PFSK-1 (cell line): ENCODE results near the gene RAB40A.

ENCODE experiments used
- FOXP2 ChIP-seq: optimal IDR thresholded peaks from 2 replicates; pipeline ENCODE3; 2011; ENCODE audit warnings: borderline replicate concordance, control low read depth, inconsistent platforms; ENCODE audit not compliant: insufficient read depth; ENCODE audit errors: extremely low read length, extremely low read depth
- POLR2AphosphoS5 ChIP-seq: IDR thresholded peaks from 2 replicates; pipeline ENCODE4 v1.6.1; 2012; ENCODE audit warnings: low read depth, mild to moderate bottlenecking, control low read depth, low read length, moderate library complexity
- SIN3A ChIP-seq: IDR thresholded peaks from 2 replicates; pipeline ENCODE4 v1.6.1; 2012; ENCODE audit warnings: mild to moderate bottlenecking, low read length, moderate library complexity, borderline replicate concordance; ENCODE audit not compliant: insufficient read depth
- TAF1 ChIP-seq: IDR thresholded peaks from 2 replicates; pipeline ENCODE4 v1.6.1; 2012; ENCODE audit warnings: low read length, control low read depth, borderline replicate concordance; ENCODE audit not compliant: insufficient read depth
- TF ChIP-seq, protein P1 (sequence below), 2 experiments: IDR thresholded peaks; 2 replicates each; pipeline versions ENCODE4 v1.6.1 to v1.8.0; 2011 to 2012; ENCODE audit warnings: low read depth in 2 of 2, low read length in 2 of 2, control low read depth in 1 of 2, inconsistent platforms in 1 of 2, mild to moderate bottlenecking in 1 of 2, moderate library complexity in 1 of 2; ENCODE audit not compliant: insufficient read depth in 1 of 2

Gene RAB40A

DNA sequence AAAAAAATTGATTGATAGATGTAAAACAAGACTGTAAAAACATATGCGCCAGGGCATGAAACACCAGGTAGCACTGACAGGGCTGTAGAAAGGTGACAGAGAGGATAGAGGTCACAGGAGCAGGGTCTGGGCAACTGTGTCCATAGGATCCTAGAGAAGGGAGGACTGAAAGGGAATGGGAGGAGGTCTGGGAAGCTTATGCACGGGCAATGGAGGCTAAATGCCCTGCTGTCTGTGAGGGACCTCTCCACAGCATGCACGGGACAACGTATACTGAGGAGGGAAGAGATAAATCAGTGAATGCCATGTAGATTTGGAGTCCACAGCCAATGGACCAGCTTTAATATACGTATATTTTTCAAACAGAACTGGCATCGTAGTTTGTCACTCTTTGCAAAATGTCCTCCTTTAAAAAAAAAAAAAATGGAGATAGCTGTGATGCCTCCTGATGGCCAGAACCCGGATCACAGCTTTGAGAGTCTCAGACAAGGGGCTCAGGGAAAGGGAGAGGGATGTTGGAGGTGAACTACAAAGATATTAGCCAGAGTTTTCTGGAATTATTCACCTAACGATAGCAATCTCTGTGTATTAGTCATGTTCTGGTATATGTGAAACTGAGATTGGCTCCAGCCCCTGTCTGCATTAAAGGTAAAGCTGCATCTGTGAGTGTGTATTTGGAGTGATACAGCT is 16.0 kb downstream of the RAB40A start:
- TF ChIP-seq FOXP2 = no peak
- TF ChIP-seq TAF1 = no peak
- TF ChIP-seq POLR2AphosphoS5 = no peak
- no peak for TF ChIP-seq SIN3A
- TF ChIP-seq, protein P1, sequence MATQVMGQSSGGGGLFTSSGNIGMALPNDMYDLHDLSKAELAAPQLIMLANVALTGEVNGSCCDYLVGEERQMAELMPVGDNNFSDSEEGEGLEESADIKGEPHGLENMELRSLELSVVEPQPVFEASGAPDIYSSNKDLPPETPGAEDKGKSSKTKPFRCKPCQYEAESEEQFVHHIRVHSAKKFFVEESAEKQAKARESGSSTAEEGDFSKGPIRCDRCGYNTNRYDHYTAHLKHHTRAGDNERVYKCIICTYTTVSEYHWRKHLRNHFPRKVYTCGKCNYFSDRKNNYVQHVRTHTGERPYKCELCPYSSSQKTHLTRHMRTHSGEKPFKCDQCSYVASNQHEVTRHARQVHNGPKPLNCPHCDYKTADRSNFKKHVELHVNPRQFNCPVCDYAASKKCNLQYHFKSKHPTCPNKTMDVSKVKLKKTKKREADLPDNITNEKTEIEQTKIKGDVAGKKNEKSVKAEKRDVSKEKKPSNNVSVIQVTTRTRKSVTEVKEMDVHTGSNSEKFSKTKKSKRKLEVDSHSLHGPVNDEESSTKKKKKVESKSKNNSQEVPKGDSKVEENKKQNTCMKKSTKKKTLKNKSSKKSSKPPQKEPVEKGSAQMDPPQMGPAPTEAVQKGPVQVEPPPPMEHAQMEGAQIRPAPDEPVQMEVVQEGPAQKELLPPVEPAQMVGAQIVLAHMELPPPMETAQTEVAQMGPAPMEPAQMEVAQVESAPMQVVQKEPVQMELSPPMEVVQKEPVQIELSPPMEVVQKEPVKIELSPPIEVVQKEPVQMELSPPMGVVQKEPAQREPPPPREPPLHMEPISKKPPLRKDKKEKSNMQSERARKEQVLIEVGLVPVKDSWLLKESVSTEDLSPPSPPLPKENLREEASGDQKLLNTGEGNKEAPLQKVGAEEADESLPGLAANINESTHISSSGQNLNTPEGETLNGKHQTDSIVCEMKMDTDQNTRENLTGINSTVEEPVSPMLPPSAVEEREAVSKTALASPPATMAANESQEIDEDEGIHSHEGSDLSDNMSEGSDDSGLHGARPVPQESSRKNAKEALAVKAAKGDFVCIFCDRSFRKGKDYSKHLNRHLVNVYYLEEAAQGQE (IDR thresholded peaks at IDR 0.05; ENCODE audit: insufficient read depth in 1 of 2, low read depth in 2 of 2, low read length in 2 of 2) = no peak

GRCh38 chrX:103498786-103499185 is 20.5 kb downstream of the RAB40A start:
- no peak for TF ChIP-seq POLR2AphosphoS5
- no peak for TF ChIP-seq SIN3A

GRCh38 chrX:103495786-103496185 is 23.5 kb downstream of the RAB40A start:
- TF ChIP-seq FOXP2 (no peak), POLR2AphosphoS5 (no peak), SIN3A (no peak), TAF1 (no peak)
- TF ChIP-seq, protein P1 (IDR thresholded peaks at IDR 0.05; ENCODE audit: insufficient read depth in 1 of 2, low read depth in 2 of 2, low read length in 2 of 2) = no peak

GRCh38 chrX:103488794-103489193 is 30.5 kb downstream of the RAB40A start:
- TF ChIP-seq FOXP2 (no peak), SIN3A (no peak), TAF1 (no peak), POLR2AphosphoS5 (no peak)
- TF ChIP-seq, protein P1 (IDR thresholded peaks at IDR 0.05; ENCODE audit: insufficient read depth in 1 of 2, low read depth in 2 of 2, low read length in 2 of 2) = no peak

GRCh38 chrX:103488332-103488731 is 31.0 kb downstream of the RAB40A start:
- no peak for TF ChIP-seq FOXP2
- TF ChIP-seq TAF1 = no peak
- TF ChIP-seq, protein P1 (IDR thresholded peaks at IDR 0.05; ENCODE audit: insufficient read depth in 1 of 2, low read depth in 2 of 2, low read length in 2 of 2) = no peak
- TF ChIP-seq POLR2AphosphoS5 = no peak
- no peak for TF ChIP-seq SIN3A
